ENCODE measurements around the gene PIGO.

GRCh38 chr9:35079426-35080341 lies 16.7 kb downstream of the PIGO start, which contains the start of gene FANCG:
- no peak for TF ChIP-seq CEBPB (IDR thresholded peaks at IDR 0.05; ENCODE audit: low read depth, low read length)
- TF ChIP-seq POLR2A (IDR thresholded peaks at IDR 0.05; ENCODE audit: control extremely low read depth in 1 of 2, low read depth in 2 of 2, low read length in 2 of 2) = peak; percentile 64 to 92
- TF ChIP-seq RNF2 (IDR thresholded peaks at IDR 0.05; ENCODE audit: borderline replicate concordance, low read depth, low read length, missing control alignments, poor library complexity, severe bottlenecking) = no peak
- TF ChIP-seq CTCF (IDR thresholded peaks at IDR 0.05; ENCODE audit: control extremely low read depth in 1 of 3, insufficient read depth in 1 of 3, low read depth in 1 of 3, low read length in 3 of 3) = no peak
- TF ChIP-seq ATF2 (IDR thresholded peaks at IDR 0.05; ENCODE audit: low read length) = no peak
